Measurements from ENCODE around the gene SCMH1.
"Not testable (repeated sequence)": the region's sequence is repeated elsewhere in the genome, so short reads cannot be mapped to it uniquely, and the experiment has no call there.

SCMH1 gene

GRCh38 chr1:41211608-41212007 is 30.5 kb downstream of the SCMH1 start:
- DNase-seq (ENCODE audit: low spot score), result not testable (repeated sequence)

GRCh38 chr1:41207053-41207452 is 35.1 kb downstream of the SCMH1 start:
- DNase-seq (ENCODE audit: low spot score), result not testable (repeated sequence)

- DNase-seq (ENCODE audit: low spot score), result no peak
Observed at GRCh38 chr1:41200728-41201127, 41.4 kb downstream of the SCMH1 start.

GRCh38 chr1:41199375-41199774 is 42.7 kb downstream of the SCMH1 start:
- no peak for DNase-seq (ENCODE audit: low spot score)

- no peak for DNase-seq (ENCODE audit: low spot score)
Observed at GRCh38 chr1:41192456-41193178, 49.5 kb downstream of the SCMH1 start.

GRCh38 chr1:41184446-41184845 is 57.7 kb downstream of the SCMH1 start:
- DNase-seq (ENCODE audit: low spot score), result no peak

GRCh38 chr1:41178230-41178629 is 63.9 kb downstream of the SCMH1 start:
- not testable (repeated sequence) for DNase-seq (ENCODE audit: low spot score)

GRCh38 chr1:41175546-41175945 is 66.6 kb downstream of the SCMH1 start:
- no peak for DNase-seq (ENCODE audit: low spot score)

- no peak for DNase-seq (ENCODE audit: low spot score)
Observed at GRCh38 chr1:41174170-41174569, 67.9 kb downstream of the SCMH1 start.

- no peak for DNase-seq (ENCODE audit: low spot score)
Observed at GRCh38 chr1:41173651-41174050, 68.5 kb downstream of the SCMH1 start.

GRCh38 chr1:41171266-41171874 is 70.7 kb downstream of the SCMH1 start:
- no peak for DNase-seq (ENCODE audit: low spot score)

GRCh38 chr1:41169799-41170180 is 72.3 kb downstream of the SCMH1 start:
- no peak for DNase-seq (ENCODE audit: low spot score)

- no peak for DNase-seq (ENCODE audit: low spot score)
Observed at GRCh38 chr1:41169066-41169798, 72.9 kb downstream of the SCMH1 start.

GRCh38 chr1:41167667-41168066 is 74.4 kb downstream of the SCMH1 start:
- DNase-seq (ENCODE audit: low spot score), result no peak

GRCh38 chr1:41164727-41165126 is 77.4 kb downstream of the SCMH1 start:
- DNase-seq (ENCODE audit: low spot score), result no peak

- no peak for DNase-seq (ENCODE audit: low spot score)
Observed at GRCh38 chr1:41162441-41162840, 79.7 kb downstream of the SCMH1 start.

GRCh38 chr1:41161846-41162245 is 80.3 kb downstream of the SCMH1 start:
- DNase-seq (ENCODE audit: low spot score), result no peak

GRCh38 chr1:41160498-41161110 is 81.5 kb downstream of the SCMH1 start:
- peak; percentile 24 for DNase-seq (ENCODE audit: low spot score)

GRCh38 chr1:41158966-41159365 is 83.1 kb downstream of the SCMH1 start:
- DNase-seq (ENCODE audit: low spot score), result no peak

- no peak for DNase-seq (ENCODE audit: low spot score)
Observed at GRCh38 chr1:41158147-41158875, 83.8 kb downstream of the SCMH1 start.

GRCh38 chr1:41155105-41155504 is 87.0 kb downstream of the SCMH1 start:
- DNase-seq (ENCODE audit: low spot score), result no peak

- DNase-seq (ENCODE audit: low spot score), result no peak
Observed at GRCh38 chr1:41153750-41154274, 88.3 kb downstream of the SCMH1 start.
